ENCODE data around the gene FBXW8. TPM values are rescaled to one million over a fixed set of nuclear protein-coding genes. Genes with fewer than 3 reads are reported as not detected.

The FBXW8 gene
- total RNA-seq, 4 donors from 2014 or later: 9.1 to 19.0 (median 13.5) TPM

DNA sequence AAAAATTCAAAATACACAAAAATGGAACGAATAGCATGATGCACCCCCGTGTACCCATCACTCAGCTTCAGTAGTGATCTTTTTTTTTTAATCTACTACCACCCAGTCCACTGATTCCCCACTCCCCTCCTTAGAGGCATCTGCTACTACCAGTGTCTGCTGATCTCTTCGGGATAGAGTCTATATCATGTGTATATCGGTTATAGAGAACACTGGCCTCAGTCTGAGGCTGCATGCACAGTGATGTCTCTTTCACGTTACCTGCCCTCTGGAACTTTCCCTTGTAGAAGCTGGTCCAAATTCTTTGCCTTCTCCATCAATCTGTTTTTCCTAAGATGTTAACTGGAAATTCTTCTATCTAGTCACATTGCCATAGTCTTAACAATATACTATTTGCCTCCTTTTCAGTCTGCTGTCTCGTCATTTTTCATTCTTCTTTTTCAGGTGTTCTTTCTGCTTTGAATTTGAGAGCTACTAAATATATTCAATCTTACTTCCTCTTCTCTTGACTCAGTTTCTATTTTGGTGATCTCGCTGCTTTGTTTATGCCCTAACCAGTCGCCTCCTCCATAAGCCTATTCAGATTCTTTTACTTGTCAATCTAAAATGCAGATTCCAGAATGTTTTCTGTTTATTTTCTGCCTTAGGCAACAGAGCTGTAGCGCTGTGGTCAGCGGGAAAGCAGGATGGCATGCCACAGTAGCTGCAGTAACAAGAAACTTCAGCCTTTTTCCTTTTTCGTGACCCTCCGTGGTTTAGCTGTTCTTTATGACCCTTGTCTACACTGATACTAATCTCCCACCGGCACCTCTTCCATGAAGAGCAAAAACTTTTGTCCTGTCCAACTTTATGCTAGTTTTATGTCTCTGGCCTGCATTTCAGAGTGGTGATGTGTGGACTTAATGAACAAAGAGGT is 67.0 kb downstream of the FBXW8 start:
- Histone ChIP-seq H3K36me3 (peaks cover 7% of the 10 kb centered on the region), H3K4me1 (no peaks in the 10 kb centered on the region), H3K4me3 (no peak overlapping the region), H3K27me3 (no peaks in the 10 kb centered on the region), H3K9me3 (no peaks in the 10 kb centered on the region), H3K27ac (no peak overlapping the region)
- WGBS: 92% methylated on average over 13 of the region's 13 CpGs
- TF ChIP-seq, protein P1, sequence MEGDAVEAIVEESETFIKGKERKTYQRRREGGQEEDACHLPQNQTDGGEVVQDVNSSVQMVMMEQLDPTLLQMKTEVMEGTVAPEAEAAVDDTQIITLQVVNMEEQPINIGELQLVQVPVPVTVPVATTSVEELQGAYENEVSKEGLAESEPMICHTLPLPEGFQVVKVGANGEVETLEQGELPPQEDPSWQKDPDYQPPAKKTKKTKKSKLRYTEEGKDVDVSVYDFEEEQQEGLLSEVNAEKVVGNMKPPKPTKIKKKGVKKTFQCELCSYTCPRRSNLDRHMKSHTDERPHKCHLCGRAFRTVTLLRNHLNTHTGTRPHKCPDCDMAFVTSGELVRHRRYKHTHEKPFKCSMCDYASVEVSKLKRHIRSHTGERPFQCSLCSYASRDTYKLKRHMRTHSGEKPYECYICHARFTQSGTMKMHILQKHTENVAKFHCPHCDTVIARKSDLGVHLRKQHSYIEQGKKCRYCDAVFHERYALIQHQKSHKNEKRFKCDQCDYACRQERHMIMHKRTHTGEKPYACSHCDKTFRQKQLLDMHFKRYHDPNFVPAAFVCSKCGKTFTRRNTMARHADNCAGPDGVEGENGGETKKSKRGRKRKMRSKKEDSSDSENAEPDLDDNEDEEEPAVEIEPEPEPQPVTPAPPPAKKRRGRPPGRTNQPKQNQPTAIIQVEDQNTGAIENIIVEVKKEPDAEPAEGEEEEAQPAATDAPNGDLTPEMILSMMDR (IDR thresholded peaks at IDR 0.05): no peak
- no peak for TF ChIP-seq POLR2AphosphoS5 (IDR thresholded peaks at IDR 0.05)
- no peak for TF ChIP-seq EP300 (IDR thresholded peaks at IDR 0.05)
- TF ChIP-seq POLR2A (IDR thresholded peaks at IDR 0.05): no peak
- DNase-seq (ENCODE audit: low spot score in 2 of 2): no peak

DNA sequence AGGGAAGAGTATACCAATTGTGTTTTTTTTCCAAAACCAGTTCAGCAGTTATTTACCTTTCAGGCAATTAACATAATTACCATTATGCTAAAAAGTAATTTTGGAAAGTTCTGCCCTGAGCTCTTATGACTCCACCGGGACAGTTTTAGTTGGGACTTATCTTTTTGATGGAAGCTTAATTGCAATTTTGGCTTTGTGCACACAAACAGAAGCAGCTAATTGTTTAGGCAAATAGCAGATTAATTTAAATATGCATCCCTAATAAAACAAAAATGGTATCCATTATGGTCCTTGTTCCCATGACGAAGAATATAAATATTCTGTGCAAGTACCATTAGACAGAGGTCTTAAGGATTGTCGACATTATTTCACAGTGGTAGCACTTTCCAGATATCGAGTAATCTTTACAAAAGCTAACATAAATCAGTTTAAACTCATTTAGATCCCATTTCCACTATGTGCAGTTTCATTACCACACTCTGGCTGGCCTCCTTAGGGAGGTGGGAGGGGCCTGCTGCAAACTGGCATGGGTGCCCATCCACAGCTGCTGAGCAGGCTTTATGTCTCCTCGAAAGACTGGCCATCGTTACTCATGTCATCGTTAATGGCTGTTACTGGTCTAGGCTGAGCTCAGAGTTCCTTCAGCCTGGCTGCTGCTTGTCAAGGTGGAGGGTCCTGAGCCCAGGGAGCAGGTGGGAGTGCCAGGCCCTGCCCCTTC is 68.2 kb downstream of the FBXW8 start:
- Histone ChIP-seq H3K4me3 (no peak overlapping the region), H3K9me3 (no peaks in the 10 kb centered on the region), H3K4me1 (no peaks in the 10 kb centered on the region), H3K36me3 (peaks cover 2% of the 10 kb centered on the region), H3K27ac (no peak overlapping the region), H3K27me3 (no peaks in the 10 kb centered on the region)
- 76% methylated on average over 7 of the region's 7 CpGs for WGBS
- TF ChIP-seq EP300 (IDR thresholded peaks at IDR 0.05) (no peak), POLR2A (IDR thresholded peaks at IDR 0.05) (no peak), POLR2AphosphoS5 (IDR thresholded peaks at IDR 0.05) (no peak)
- TF ChIP-seq, protein P1 (IDR thresholded peaks at IDR 0.05): no peak
- no peak for DNase-seq (ENCODE audit: low spot score in 2 of 2)

DNA sequence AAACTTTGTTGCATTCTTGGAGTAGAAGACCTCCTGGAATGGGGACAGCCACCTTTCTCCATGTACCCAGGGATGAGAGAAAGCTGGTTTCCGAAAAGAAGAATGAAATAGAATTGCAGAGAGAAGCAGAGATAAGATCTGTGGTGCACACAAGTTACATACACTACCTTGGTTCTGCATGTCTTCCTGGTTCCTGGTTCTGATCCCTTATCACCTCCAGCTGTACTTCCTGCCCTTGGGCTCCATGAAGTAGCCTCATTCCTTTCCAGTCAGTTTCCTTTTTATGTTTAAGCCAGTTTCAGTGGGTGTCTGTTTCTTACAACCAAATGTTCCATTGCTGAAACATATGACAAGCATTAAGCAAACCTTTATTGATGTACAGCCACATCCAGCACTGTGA is 69.3 kb downstream of the FBXW8 start:
- no peak for DNase-seq (ENCODE audit: low spot score in 2 of 2)
- no peak overlapping the region for H3K4me3 ChIP-seq
- no peaks in the 10 kb centered on the region for H3K9me3 ChIP-seq
- TF ChIP-seq, protein P1 (IDR thresholded peaks at IDR 0.05): no peak
- no peak for TF ChIP-seq POLR2AphosphoS5 (IDR thresholded peaks at IDR 0.05)
- TF ChIP-seq POLR2A (IDR thresholded peaks at IDR 0.05): no peak
- no peak for TF ChIP-seq EP300 (IDR thresholded peaks at IDR 0.05)
- WGBS: 87% methylated on average over 1 of the region's 1 CpG
- no peaks in the 10 kb centered on the region for H3K27me3 ChIP-seq
- H3K4me1 ChIP-seq: no peaks in the 10 kb centered on the region
- no peak overlapping the region for H3K27ac ChIP-seq
- no peaks in the 10 kb centered on the region for H3K36me3 ChIP-seq

DNA sequence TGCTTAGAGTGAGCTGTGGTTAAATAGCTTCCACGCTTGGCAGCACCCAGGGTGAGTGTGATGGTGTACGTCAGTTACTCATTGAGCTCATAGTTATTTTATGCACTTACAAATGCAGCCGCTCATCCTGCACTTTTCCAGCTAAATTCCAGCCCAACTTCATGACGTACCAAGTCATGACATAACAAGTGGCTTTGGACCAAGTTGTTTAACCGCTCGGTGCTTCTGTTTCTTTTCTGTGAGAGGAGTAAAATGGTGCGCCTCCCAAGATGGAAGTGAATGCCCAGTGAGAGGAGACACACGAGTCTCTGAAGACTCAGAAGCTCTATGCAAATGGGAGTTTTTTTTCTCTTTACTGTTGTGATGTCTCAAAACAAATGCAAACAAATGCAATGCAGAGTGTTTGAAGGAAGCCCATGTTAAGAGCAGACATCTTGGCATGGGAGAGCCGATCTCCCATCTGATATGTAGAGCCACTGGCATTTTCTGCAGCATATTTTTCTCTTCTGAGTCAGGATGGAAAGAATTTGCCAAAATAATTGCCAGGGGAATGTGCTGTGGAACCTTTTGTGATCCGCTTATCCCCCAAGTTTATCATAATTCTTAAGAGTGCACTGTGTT is 72.2 kb downstream of the FBXW8 start:
- Histone ChIP-seq H3K4me3 (peak overlapping the region; percentile 8), H3K27me3 (no peaks in the 10 kb centered on the region), H3K4me1 (no peaks in the 10 kb centered on the region), H3K9me3 (no peaks in the 10 kb centered on the region), H3K27ac (peak overlapping the region; percentile 5), H3K36me3 (no peaks in the 10 kb centered on the region)
- TF ChIP-seq, protein P1 (IDR thresholded peaks at IDR 0.05): no peak
- no peak for TF ChIP-seq POLR2AphosphoS5 (IDR thresholded peaks at IDR 0.05)
- no peak for TF ChIP-seq EP300 (IDR thresholded peaks at IDR 0.05)
- WGBS: 74% methylated on average over 10 of the region's 10 CpGs
- DNase-seq (ENCODE audit: low spot score in 2 of 2): no peak

DNA sequence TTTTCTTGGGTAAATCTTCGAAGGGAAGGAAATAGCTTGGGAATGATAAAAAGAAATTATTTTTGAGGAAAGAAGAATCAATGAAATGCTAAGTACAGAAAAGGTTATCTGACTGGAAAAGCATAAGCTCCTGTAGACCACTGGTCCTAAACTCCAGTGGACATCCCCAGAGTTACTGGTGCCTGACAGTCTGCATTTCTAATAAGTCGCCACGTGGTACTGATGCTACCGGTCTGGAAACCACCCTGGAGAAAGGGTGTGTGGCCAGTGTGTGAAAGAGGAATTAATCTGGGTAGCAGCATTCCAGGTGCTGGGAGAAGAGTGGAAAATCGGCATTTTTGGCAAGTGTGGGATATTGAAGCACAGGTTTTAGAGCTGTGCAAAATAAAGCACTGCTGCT is 73.3 kb downstream of the FBXW8 start:
- 69% methylated on average over 5 of the region's 5 CpGs for WGBS
- H3K27me3 ChIP-seq: no peaks in the 10 kb centered on the region

More for the DNA sequence above, 73.3 kb downstream of the FBXW8 start:
- H3K4me3 ChIP-seq: no peak overlapping the region
- TF ChIP-seq, protein P1 (IDR thresholded peaks at IDR 0.05): no peak
- no peaks in the 10 kb centered on the region for H3K9me3 ChIP-seq
- no peak overlapping the region for H3K27ac ChIP-seq
- no peak for DNase-seq (ENCODE audit: low spot score in 2 of 2)
- H3K36me3 ChIP-seq: peaks cover 8% of the 10 kb centered on the region
- no peaks in the 10 kb centered on the region for H3K4me1 ChIP-seq
